HG02763 (cell line): ENCODE measurements around the gene CNTNAP2.

Experiments used
- ATAC-seq: cut with Tn5 transposase; IDR thresholded peaks from one replicate; pipeline ENCODE4 v1.9.1; 2021; ENCODE audit warnings: mild to moderate bottlenecking, moderate library complexity; ENCODE audit not compliant: unreplicated experiment

The CNTNAP2 gene

GRCh38 chr7:146414373-146414772 is 297.8 kb downstream of the CNTNAP2 start:
- no peak for ATAC-seq

- no peak for ATAC-seq
Observed at GRCh38 chr7:146414937-146415336, 298.3 kb downstream of the CNTNAP2 start.

GRCh38 chr7:146417176-146417575 is 300.6 kb downstream of the CNTNAP2 start:
- ATAC-seq = no peak

DNA sequence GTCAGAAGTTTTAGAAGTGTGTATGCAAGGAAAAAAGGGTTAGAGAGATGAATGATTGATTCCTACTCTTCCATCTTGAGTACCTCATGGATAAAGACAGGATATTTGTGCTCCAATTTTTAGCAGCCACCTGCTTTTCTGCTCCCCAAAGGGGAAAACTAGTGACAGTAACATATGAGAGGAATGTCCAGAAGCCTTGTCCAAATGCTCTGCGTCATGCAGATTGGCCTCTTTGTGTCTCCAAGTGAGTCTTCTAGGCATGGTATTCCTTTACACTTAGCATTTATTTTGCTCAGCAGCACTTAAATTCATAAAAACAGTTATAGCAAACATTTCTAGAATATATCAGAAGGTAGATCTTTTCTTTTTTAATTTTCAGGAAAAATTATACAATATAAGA is 306.8 kb downstream of the CNTNAP2 start:
- ATAC-seq = no peak

GRCh38 chr7:146424084-146424483 is 307.5 kb downstream of the CNTNAP2 start:
- no peak for ATAC-seq

DNA sequence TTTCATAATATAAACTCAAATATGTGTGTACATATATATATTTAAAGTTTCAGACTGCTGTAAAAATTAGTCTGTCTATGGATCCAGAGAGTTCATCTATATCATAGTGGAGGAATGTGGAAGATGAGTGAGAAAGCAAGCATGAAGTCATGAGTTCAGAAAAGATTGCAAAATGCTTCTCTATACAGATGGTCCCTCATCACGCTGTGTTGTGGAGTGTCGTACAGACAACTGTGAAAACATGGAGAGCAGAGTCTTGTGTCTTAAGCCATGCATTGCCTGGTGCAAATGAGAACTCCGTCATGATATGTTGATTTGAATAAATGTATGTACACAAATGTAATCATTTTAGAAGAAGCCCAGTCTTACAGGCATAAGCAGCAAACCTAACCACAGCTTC is 316.9 kb downstream of the CNTNAP2 start:
- ATAC-seq = no peak

- no peak for ATAC-seq
Observed at GRCh38 chr7:146443102-146443501, 326.5 kb downstream of the CNTNAP2 start.

DNA sequence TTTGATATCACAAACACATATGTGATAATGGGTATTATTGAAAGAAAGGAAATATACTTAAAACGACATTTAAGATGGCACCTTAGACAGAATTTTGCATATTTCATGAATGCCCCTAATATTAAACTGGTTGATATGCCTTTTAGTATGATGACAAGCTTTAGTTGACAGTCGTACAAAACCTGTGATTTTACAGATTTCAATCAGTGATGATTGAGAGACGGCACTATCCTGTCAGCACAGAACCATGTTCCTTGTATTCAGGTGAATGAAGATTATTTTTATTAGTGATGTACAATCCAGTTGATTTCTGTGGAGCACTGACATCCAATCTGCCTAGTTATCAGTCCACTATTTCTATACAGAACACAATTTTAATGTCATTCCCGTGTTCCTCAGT is 333.0 kb downstream of the CNTNAP2 start:
- no peak for ATAC-seq

DNA sequence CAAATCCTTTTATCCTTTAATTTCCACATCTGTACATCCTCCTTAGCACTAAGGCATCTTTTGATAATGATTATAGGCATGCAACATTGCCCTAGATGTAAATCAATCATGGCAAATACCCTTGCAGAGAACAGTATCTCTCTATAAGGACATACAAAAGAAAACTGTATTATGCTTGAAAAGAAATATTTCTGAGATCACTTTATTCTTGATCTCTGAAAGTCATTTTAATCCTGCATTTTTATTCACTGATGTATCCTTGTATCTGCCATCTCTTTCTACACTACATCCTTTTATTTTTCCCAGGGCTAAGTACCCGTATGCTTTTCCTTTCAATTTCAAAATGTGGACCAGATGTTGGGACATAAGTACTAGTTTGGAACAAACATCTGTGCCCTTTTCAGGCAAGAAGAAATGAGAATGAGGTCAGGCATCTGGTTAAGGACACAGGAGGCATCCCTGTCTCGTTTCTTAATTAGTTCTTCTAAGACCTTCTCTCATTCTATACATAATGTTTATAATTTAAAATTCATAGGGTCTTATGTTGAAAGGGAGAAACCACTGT is 338.6 kb downstream of the CNTNAP2 start:
- ATAC-seq = no peak

GRCh38 chr7:146479040-146479439 is 362.4 kb downstream of the CNTNAP2 start:
- ATAC-seq = no peak

GRCh38 chr7:146486519-146486918 is 369.9 kb downstream of the CNTNAP2 start:
- no peak for ATAC-seq

DNA sequence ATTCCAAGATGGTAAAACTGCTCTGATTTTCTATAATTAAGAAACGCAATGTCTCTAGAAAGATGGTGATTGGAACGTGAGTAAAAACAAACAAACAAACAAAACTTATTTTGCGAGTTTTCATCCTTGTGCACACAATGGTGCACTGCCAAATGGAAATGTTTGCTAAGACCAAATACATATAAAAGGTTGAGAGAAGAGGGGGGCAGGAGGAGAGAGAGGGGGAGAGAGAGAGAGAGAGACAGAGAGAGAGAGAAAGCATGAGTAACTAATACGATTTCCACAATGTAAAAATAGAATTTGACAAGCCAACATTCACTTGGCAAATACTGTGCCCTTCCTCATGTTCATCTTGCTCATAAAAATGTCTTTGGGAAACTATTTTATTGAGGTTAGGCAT is 375.4 kb downstream of the CNTNAP2 start:
- no peak for ATAC-seq

GRCh38 chr7:146494952-146495596 is 378.5 kb downstream of the CNTNAP2 start:
- ATAC-seq = no peak

DNA sequence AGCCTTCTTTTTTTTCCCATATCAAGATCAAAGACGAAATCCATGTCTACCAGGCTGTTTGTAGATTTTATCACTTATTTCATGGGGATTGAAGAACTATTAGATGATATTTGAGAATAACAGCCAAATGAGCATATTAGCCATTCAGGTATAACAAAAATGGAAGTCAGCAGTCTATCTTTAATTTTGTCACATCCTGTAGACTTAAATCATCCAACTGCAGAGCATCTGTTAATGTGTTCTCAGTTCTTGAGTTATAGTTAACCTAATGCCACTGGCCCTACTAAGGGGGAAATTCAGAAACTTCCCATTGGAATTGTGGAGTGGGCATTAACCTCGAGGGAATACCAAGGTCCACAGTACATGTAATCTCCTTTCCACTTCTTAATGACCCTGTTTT is 380.1 kb downstream of the CNTNAP2 start:
- no peak for ATAC-seq

DNA sequence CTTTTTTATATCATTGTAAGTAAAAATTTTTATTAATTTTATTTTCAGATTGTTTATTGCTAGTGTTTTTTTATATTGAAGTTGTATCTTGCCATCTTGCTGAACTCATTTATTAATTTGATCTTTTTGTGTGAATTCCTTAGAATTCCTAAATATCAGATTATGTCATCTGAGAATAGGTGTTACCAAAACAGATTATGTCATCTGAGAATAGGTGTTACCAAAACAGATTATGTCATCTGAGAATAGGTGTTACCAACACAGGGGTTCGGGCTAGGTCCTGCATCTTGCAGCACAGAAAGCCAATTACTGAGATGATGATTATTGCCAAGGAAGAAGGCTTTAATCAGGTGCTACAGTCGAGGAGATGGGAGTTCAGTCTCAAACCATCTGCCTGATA is 383.4 kb downstream of the CNTNAP2 start:
- no peak for ATAC-seq

DNA sequence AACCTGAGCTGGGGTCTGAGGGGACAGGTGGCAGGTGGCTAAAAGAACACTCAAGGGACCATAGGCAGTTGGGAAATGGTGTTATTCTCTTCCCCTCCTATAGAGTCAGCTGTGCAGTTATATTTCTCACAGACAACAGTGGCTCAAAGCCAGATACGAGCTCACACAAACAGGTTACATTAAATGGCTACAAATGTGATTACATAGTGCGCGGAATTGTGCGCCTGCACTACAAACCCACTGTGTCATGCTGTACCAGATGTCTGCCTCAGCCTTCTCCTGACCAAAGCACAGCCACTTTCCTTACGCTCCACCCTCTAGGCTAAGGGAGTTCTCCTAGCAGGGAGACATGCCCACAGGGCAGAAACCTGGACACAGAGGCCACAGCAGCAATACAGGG is 387.2 kb downstream of the CNTNAP2 start:
- no peak for ATAC-seq

- no peak for ATAC-seq
Observed at GRCh38 chr7:146510088-146510680, 393.6 kb downstream of the CNTNAP2 start.

- ATAC-seq = no peak
Observed at GRCh38 chr7:146514304-146514703, 397.7 kb downstream of the CNTNAP2 start.

DNA sequence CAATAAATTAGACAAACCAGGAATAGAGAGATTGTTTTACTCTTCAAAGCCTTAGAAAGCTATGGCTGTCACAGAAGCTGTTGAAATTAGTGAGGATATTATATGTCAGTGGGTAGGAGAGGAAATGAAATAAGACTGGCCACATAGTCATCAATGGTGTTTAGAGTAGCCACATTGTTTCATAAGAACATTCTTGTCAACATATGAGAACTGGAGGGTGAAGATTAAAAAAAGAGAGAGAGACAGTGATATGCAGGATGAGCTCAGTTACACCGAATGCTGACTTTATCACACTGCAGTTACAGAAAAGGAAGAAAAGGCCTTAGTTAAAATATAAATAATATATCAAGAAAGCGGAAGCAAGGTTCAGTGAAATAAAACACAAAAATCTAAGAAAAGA is 412.0 kb downstream of the CNTNAP2 start:
- ATAC-seq = no peak

- ATAC-seq = no peak
Observed at GRCh38 chr7:146539836-146540235, 423.2 kb downstream of the CNTNAP2 start.

- no peak for ATAC-seq
Observed at GRCh38 chr7:146542101-146542500, 425.5 kb downstream of the CNTNAP2 start.

GRCh38 chr7:146544748-146545147 is 428.1 kb downstream of the CNTNAP2 start:
- no peak for ATAC-seq

DNA sequence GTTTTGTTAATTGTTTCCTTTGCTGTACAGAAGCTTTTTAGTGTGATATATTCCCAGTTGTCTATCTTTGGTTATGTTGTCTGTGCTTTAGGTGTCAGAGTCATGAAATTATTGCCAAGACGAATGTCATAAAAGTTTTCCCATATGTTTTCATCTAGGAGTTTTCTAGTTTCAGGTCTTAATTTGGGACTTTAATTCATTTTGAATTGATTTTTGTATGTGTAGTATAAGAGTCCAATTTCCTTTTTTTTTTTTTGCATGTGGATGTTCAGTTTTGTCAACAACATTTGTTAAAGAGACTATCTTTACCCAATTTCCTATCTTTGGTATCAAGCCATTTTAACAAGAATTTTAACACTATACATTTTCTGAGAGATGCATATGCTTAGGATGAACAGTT is 432.2 kb downstream of the CNTNAP2 start:
- ATAC-seq = no peak
